HG03571 (cell line): Measurements from ENCODE around the gene RNF213.

ENCODE experiments used
- ATAC-seq: cut with Tn5 transposase; IDR thresholded peaks from one replicate; pipeline ENCODE4 v1.9.1; 2021; ENCODE audit not compliant: unreplicated experiment

RNF213 gene

GRCh38 chr17:80347536-80347935, 86.9 kb downstream of the RNF213 start:
- ATAC-seq, result no peak

- ATAC-seq, result no peak
Measured at GRCh38 chr17:80347948-80348351, 87.3 kb downstream of the RNF213 start.

- ATAC-seq, result no peak
Measured at GRCh38 chr17:80348551-80349150, 88.0 kb downstream of the RNF213 start.

DNA sequence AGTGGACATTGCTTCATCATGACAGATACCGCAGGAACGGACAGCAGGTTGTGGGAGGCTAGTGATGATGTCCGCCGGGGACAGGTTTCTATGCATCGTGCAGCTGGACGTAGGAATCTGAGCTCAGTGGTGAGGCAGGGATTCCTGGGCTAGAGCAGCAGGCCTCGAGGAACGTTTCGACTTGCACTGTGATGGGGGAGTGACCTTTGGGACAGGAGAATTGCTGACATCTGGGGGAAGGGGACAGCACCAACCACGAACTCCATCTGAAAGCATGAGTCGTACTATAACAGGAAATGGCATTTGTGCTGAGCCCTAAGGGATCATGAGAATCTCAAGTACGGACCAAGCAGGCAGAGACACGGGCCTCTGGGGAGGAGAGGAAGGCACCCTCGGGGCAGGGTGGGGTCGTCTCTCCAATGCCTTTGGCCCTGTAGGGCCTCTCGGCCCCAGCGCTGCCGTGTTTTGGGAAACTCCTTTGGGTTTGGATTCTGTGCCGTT, 88.5 kb downstream of the RNF213 start:
- no peak for ATAC-seq

DNA sequence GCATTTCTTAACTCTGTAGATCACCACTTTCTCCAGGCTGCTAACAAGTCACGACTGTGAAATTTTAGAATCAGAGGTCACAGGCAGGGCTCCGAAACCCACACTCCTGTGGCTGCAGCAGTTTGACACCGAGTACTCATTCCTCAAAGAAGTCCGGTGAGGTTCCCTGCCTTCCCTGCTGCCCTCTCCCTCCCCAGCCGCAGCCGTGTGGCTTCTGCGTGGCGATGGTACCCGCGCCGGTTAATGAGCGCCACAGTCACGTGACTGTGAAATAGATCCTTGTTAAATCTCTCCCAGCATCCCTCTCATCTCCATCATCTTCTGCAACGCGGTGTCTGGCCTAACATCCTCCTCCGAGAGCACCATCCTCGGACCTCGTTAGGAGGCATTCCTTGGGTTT, 89.1 kb downstream of the RNF213 start:
- no peak for ATAC-seq

DNA sequence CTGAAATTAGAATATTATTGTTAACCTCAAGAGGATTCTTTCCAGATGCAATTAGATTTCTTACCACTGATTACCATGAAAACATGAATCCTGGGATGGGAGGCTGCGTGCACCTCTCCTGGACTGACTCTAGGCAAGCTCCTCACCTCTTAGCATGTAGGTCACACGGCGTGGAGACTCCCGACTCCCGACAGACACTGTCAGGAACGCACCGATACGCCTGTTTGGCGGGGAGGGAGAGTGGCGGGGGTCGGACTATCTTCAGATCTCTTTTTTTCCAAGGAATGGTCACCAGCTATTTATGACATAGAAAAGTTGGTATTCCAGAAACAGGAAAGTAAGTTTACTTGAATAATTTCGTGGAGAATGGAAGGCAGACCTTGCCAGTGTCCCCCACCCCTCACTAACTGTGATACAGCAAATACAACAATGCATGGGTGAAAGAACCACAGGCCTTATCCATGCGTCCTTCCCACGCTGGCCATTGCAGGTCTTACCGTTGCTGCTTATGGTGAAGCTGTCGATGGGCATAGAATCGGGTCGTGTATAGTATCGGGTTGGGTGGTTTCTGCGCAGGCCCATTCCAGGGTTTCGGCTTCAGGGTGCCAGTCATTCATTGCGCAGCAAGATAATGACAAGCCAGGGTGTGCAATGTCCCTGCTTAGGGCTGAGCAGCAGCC, 91.7 kb downstream of the RNF213 start:
- ATAC-seq, result no peak

DNA sequence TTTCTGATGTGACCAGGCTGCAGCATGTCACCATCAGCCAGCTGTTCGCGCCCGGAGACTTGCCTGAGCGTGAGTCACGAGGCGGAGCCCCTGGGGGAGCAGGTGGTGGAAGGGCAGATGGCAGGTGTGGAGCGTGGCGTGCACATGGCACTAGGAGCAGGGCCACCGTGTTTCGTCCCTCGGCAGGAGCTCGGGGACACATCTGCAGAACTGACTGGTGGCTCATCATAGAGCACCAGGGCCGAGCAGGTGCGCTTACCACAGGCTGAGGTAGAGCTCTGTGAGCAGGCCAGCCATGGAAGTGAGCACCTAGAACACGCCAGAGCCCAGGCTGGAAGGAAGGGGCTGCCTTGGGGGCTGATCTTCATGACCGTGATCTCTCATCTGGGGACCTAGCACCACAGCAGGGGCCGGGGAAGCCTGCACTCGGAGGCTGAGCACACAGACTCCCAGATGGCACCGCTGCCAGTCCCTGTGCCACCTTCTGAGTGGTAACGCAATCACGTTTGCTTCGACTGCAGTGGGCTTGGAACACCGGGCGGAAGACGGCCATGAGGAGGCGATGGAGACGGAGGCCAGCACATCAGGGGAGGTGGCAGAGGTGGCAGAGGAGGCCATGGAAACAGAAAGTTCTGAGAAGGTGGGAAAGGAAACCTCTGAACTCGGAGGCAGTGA, 92.5 kb downstream of the RNF213 start:
- no peak for ATAC-seq

DNA sequence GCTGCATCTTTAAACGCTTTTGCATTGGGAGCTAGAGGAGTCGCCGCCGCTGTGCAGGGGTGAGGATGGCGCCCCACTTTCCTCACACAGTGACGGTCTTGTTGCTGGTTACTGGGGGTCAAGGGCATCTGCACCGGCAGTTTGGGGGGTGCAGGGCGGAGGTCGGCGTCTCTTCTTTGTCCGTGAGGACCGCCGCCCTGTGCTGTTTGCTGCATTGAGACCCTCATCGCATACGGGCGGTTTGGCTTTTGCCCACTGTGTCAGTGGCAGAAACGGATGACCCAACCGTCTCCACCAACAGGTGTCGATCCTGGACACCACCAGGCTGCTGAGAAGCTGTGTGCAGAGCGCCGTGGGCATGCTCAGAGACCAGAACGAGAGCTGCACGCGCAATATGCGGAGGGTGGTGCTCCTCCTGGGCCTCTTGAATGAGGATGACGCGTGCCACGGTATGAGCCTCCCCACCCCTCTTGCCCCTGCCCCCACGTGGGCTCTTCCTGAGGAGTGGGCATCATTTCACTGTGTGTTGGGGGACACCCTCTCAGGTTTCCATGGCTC, 93.1 kb downstream of the RNF213 start:
- no peak for ATAC-seq

- ATAC-seq, result no peak
Measured at GRCh38 chr17:80354336-80354735, 93.7 kb downstream of the RNF213 start.

- no peak for ATAC-seq
Measured at GRCh38 chr17:80356231-80356856, 95.7 kb downstream of the RNF213 start.

GRCh38 chr17:80358131-80358530, 97.5 kb downstream of the RNF213 start:
- ATAC-seq, result no peak

DNA sequence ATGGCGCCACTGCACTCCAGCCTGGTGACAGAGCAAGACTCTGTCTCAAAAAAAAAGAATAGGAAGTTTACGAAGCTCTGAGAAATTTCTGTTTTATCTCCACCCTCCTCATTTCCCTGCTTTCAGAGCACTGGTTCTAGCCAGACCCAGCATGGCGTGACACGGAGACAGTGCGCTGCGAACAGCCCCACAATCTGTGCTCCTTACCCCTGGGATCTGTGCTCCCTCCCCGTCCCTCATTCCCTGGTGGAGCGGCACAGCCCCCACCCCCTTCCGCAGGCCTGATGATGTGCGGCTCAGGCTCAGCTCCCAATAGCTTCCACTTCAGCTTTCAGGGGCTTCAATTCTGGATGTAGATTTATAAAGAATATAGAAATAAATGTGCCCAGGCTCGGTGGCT, 98.2 kb downstream of the RNF213 start:
- no peak for ATAC-seq

- no peak for ATAC-seq
Measured at GRCh38 chr17:80359422-80360110, 98.9 kb downstream of the RNF213 start.

DNA sequence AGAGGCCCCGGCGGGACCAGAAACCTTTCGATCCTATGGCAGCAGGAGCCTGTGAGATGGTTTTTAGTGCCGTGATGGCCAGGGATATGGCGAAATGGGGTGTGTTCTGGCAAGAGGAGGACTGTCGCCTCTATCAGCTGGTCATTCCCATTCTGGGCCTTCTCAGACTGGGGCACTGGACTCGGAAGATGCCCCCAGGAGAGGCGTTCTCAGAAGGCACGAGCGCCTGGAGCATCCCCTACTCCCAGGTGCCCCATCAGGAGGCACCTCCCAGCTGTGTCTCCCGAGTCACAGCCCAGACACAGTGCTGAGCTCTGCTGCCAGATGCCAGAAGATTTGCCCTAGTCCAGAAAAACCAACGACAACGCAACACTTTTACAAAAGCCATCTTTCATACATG, 99.7 kb downstream of the RNF213 start:
- ATAC-seq, result no peak

DNA sequence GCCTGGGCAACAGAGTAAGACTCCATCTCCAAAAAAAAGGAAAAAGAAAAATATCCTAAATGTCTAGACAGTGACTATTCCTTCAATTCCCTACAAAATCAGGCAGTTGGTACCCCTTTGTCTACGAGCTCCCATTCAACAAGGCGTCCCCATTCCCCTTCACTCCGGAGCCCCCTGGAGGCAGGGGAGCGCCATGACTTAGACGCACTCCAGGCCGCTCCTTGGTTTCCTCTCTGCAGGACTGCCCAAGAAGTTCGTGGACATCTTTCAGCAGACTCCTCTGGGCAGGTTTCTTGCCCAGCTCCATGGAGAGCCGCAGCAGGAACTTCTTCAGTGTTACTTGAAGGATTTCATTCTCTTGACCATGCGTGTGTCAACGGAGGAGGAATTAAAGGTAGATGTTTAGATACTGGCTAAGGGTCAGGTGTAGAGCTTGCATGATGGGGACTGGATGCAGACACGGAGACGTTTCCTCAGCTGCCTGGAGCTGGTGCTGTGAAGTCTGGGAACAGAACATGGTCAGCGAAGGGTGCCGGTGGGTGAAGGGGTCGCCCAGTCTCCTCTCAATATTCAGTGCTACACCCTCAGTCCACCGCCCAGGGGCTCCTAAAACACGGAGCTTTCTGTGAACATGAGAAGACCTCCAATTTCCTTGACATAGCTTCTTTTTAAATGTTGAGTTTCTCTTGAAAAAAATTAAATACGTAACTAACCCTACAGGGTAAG, 101.0 kb downstream of the RNF213 start:
- ATAC-seq, result no peak

- no peak for ATAC-seq
Measured at GRCh38 chr17:80362428-80363119, 101.9 kb downstream of the RNF213 start.

- ATAC-seq, result no peak
Measured at GRCh38 chr17:80363120-80363515, 102.5 kb downstream of the RNF213 start.

DNA sequence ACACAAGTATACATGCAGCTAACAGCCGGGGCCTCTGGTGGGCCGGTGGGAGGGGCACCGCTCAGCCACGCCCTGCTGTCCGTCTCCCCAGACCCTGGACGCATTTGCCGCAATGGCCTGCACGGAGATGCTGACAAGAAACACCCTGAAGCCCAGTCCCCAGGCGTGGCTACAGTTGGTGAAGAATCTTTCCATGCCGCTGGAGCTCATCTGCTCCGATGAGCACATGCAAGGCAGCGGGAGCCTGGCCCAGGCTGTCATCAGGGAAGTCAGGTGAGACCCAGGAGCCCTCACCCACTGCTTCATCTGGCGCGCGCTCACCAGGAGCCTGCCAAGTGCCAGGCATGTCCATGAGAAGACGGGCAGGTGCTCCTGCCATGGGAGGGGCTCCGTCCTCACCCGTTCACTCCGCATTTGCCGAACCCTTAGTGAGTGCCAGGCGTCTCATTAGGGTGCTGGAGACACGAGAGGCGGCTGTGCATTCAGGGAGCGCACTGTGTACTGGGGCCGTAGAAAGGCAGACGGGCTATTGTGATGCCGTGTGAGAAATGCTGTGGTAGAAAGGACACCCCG, 103.0 kb downstream of the RNF213 start:
- no peak for ATAC-seq

GRCh38 chr17:80364091-80364691, 103.5 kb downstream of the RNF213 start:
- ATAC-seq, result no peak
